ENCODE results near the gene EFTUD2.

DNA sequence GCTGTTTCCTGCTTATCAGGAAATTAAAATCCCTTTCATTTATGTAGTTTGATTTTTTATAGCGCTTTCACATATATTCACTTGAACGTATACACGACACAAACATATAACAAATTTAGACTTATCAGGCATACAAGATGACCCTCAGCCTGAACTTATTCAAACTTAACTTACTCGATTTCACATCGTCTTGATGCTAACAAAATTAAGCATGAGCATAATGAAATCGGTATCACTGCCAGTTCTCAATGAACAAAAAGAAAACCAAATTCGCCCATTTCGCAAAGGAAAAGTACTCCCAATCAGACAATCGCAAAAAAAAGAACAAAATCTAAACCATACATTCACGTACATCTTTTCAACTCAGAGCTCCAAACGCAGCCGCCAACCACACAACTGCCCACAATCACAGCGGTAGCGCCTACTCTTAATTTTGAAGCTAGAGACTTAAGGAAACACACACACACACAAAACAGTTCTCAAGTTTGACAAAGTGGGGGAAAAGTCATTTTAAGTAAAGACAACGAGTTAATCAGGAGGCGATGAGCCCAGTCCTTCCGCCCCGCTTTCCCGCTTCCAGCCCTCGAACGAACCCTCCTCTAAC lies 70.2 kb downstream of the EFTUD2 start:
- TF ChIP-seq, protein P1, sequence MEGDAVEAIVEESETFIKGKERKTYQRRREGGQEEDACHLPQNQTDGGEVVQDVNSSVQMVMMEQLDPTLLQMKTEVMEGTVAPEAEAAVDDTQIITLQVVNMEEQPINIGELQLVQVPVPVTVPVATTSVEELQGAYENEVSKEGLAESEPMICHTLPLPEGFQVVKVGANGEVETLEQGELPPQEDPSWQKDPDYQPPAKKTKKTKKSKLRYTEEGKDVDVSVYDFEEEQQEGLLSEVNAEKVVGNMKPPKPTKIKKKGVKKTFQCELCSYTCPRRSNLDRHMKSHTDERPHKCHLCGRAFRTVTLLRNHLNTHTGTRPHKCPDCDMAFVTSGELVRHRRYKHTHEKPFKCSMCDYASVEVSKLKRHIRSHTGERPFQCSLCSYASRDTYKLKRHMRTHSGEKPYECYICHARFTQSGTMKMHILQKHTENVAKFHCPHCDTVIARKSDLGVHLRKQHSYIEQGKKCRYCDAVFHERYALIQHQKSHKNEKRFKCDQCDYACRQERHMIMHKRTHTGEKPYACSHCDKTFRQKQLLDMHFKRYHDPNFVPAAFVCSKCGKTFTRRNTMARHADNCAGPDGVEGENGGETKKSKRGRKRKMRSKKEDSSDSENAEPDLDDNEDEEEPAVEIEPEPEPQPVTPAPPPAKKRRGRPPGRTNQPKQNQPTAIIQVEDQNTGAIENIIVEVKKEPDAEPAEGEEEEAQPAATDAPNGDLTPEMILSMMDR (IDR thresholded peaks at IDR 0.05; ENCODE audit: low read depth, low read length, missing input control) = no peak
- TF ChIP-seq TAF1 (conservative IDR thresholded peaks at IDR 0.05) = no peak
- no peak for TF ChIP-seq NR2F2 (IDR thresholded peaks at IDR 0.05)
- no peak for TF ChIP-seq GABPA (IDR thresholded peaks at IDR 0.05 in 1 of 2, conservative IDR thresholded peaks at IDR 0.05 in 1 of 2)
- no peak for TF ChIP-seq FOXA1 (IDR thresholded peaks at IDR 0.05)
- TF ChIP-seq, protein P2, sequence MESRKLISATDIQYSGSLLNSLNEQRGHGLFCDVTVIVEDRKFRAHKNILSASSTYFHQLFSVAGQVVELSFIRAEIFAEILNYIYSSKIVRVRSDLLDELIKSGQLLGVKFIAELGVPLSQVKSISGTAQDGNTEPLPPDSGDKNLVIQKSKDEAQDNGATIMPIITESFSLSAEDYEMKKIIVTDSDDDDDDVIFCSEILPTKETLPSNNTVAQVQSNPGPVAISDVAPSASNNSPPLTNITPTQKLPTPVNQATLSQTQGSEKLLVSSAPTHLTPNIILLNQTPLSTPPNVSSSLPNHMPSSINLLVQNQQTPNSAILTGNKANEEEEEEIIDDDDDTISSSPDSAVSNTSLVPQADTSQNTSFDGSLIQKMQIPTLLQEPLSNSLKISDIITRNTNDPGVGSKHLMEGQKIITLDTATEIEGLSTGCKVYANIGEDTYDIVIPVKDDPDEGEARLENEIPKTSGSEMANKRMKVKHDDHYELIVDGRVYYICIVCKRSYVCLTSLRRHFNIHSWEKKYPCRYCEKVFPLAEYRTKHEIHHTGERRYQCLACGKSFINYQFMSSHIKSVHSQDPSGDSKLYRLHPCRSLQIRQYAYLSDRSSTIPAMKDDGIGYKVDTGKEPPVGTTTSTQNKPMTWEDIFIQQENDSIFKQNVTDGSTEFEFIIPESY (IDR thresholded peaks at IDR 0.05) = no peak
- TF ChIP-seq, protein P3, sequence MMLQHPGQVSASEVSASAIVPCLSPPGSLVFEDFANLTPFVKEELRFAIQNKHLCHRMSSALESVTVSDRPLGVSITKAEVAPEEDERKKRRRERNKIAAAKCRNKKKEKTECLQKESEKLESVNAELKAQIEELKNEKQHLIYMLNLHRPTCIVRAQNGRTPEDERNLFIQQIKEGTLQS (IDR thresholded peaks at IDR 0.05) = no peak
- TF ChIP-seq EGR1 (IDR thresholded peaks at IDR 0.05; ENCODE audit: low read depth in 2 of 2) = no peak
- TF ChIP-seq HNF4G (IDR thresholded peaks at IDR 0.05) = no peak
- TF ChIP-seq, protein P4, sequence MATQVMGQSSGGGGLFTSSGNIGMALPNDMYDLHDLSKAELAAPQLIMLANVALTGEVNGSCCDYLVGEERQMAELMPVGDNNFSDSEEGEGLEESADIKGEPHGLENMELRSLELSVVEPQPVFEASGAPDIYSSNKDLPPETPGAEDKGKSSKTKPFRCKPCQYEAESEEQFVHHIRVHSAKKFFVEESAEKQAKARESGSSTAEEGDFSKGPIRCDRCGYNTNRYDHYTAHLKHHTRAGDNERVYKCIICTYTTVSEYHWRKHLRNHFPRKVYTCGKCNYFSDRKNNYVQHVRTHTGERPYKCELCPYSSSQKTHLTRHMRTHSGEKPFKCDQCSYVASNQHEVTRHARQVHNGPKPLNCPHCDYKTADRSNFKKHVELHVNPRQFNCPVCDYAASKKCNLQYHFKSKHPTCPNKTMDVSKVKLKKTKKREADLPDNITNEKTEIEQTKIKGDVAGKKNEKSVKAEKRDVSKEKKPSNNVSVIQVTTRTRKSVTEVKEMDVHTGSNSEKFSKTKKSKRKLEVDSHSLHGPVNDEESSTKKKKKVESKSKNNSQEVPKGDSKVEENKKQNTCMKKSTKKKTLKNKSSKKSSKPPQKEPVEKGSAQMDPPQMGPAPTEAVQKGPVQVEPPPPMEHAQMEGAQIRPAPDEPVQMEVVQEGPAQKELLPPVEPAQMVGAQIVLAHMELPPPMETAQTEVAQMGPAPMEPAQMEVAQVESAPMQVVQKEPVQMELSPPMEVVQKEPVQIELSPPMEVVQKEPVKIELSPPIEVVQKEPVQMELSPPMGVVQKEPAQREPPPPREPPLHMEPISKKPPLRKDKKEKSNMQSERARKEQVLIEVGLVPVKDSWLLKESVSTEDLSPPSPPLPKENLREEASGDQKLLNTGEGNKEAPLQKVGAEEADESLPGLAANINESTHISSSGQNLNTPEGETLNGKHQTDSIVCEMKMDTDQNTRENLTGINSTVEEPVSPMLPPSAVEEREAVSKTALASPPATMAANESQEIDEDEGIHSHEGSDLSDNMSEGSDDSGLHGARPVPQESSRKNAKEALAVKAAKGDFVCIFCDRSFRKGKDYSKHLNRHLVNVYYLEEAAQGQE (IDR thresholded peaks at IDR 0.05) = no peak
- TF ChIP-seq SP1 (IDR thresholded peaks at IDR 0.05) = no peak
- no peak for TF ChIP-seq YY1 (IDR thresholded peaks at IDR 0.05)
- no peak for TF ChIP-seq FOXA2 (IDR thresholded peaks at IDR 0.05)
- no peak for TF ChIP-seq HNF4A (conservative IDR thresholded peaks at IDR 0.05)

Data from liver (tissue), 3 donors.